Measurements from ENCODE around the gene EVA1C.
"Not testable (repeated sequence)": the region's sequence is repeated elsewhere in the genome, so short reads cannot be mapped to it uniquely, and the experiment has no call there.

Gene EVA1C

GRCh38 chr21:32457360-32457840 is 44.9 kb downstream of the EVA1C start:
- no peaks in the 10 kb centered on the region for H3K4me1 Mint-ChIP-seq
- H3K4me3 Mint-ChIP-seq = no peak overlapping the region
- no peaks in the 10 kb centered on the region for H3K36me3 Mint-ChIP-seq
- ATAC-seq = no peak
- H3K9me3 Mint-ChIP-seq = no peaks in the 10 kb centered on the region
- H3K27ac Mint-ChIP-seq = no peak overlapping the region
- H3K27me3 Mint-ChIP-seq = no peaks in the 10 kb centered on the region

GRCh38 chr21:32457962-32458361 is 45.5 kb downstream of the EVA1C start:
- ATAC-seq = no peak
- Mint-ChIP-seq H3K27ac (no peak overlapping the region), H3K27me3 (no peaks in the 10 kb centered on the region)

GRCh38 chr21:32459972-32460371 is 47.5 kb downstream of the EVA1C start:
- no peak overlapping the region for H3K27ac Mint-ChIP-seq
- no peaks in the 10 kb centered on the region for H3K27me3 Mint-ChIP-seq
- H3K4me1 Mint-ChIP-seq = no peaks in the 10 kb centered on the region
- no peaks in the 10 kb centered on the region for H3K36me3 Mint-ChIP-seq
- no peak for ATAC-seq
- H3K9me3 Mint-ChIP-seq = no peaks in the 10 kb centered on the region
- H3K4me3 Mint-ChIP-seq = no peak overlapping the region

More at GRCh38 chr21:32457962-32458361, 45.5 kb downstream of the EVA1C start:
- H3K9me3 Mint-ChIP-seq = no peaks in the 10 kb centered on the region
- H3K36me3 Mint-ChIP-seq = no peaks in the 10 kb centered on the region
- H3K4me3 Mint-ChIP-seq = no peak overlapping the region
- H3K4me1 Mint-ChIP-seq = no peaks in the 10 kb centered on the region

- Mint-ChIP-seq H3K9me3 (no peaks in the 10 kb centered on the region), H3K4me1 (no peaks in the 10 kb centered on the region), H3K36me3 (no peaks in the 10 kb centered on the region), H3K4me3 (no peak overlapping the region), H3K27ac (no peak overlapping the region), H3K27me3 (no peaks in the 10 kb centered on the region)
- ATAC-seq = no peak
These were observed 49.0 kb downstream of the EVA1C start for GRCh38 chr21:32461503-32461902.

GRCh38 chr21:32462564-32462963 is 50.1 kb downstream of the EVA1C start:
- not testable (repeated sequence) for H3K36me3 Mint-ChIP-seq, H3K9me3 Mint-ChIP-seq, ATAC-seq, H3K27ac Mint-ChIP-seq, H3K27me3 Mint-ChIP-seq, H3K4me3 Mint-ChIP-seq, H3K4me1 Mint-ChIP-seq

GRCh38 chr21:32463367-32463766 is 50.9 kb downstream of the EVA1C start:
- no peaks in the 10 kb centered on the region for H3K27me3 Mint-ChIP-seq

GRCh38 chr21:32463889-32464300 is 51.4 kb downstream of the EVA1C start:
- no peak overlapping the region for H3K27ac Mint-ChIP-seq
- no peaks in the 10 kb centered on the region for H3K4me1 Mint-ChIP-seq
- no peaks in the 10 kb centered on the region for H3K36me3 Mint-ChIP-seq
- H3K27me3 Mint-ChIP-seq = no peaks in the 10 kb centered on the region
- H3K4me3 Mint-ChIP-seq = no peak overlapping the region
- no peak for ATAC-seq
- H3K9me3 Mint-ChIP-seq = no peaks in the 10 kb centered on the region

More at GRCh38 chr21:32463367-32463766, 50.9 kb downstream of the EVA1C start:
- Mint-ChIP-seq H3K4me1 (no peaks in the 10 kb centered on the region), H3K4me3 (no peak overlapping the region), H3K36me3 (no peaks in the 10 kb centered on the region), H3K9me3 (no peaks in the 10 kb centered on the region), H3K27ac (no peak overlapping the region)
- ATAC-seq = no peak

- ATAC-seq = no peak
- Mint-ChIP-seq H3K27ac (no peak overlapping the region), H3K27me3 (no peaks in the 10 kb centered on the region), H3K9me3 (no peaks in the 10 kb centered on the region), H3K36me3 (no peaks in the 10 kb centered on the region), H3K4me1 (no peaks in the 10 kb centered on the region), H3K4me3 (no peak overlapping the region)
These were observed 54.8 kb downstream of the EVA1C start for GRCh38 chr21:32467291-32467690.

- Mint-ChIP-seq H3K27me3 (no peaks in the 10 kb centered on the region), H3K9me3 (no peaks in the 10 kb centered on the region), H3K4me1 (no peaks in the 10 kb centered on the region), H3K36me3 (no peaks in the 10 kb centered on the region), H3K4me3 (no peak overlapping the region), H3K27ac (no peak overlapping the region)
- no peak for ATAC-seq
These were observed 56.2 kb downstream of the EVA1C start for GRCh38 chr21:32468681-32469111.

GRCh38 chr21:32469628-32470027 is 57.1 kb downstream of the EVA1C start:
- no peak overlapping the region for H3K27ac Mint-ChIP-seq
- no peaks in the 10 kb centered on the region for H3K4me1 Mint-ChIP-seq
- no peaks in the 10 kb centered on the region for H3K9me3 Mint-ChIP-seq
- H3K36me3 Mint-ChIP-seq = no peaks in the 10 kb centered on the region
- no peak for ATAC-seq
- H3K4me3 Mint-ChIP-seq = no peak overlapping the region
- no peaks in the 10 kb centered on the region for H3K27me3 Mint-ChIP-seq

- H3K4me1 Mint-ChIP-seq = no peaks in the 10 kb centered on the region
- no peak overlapping the region for H3K27ac Mint-ChIP-seq
- H3K27me3 Mint-ChIP-seq = no peaks in the 10 kb centered on the region
- ATAC-seq = no peak
- no peaks in the 10 kb centered on the region for H3K9me3 Mint-ChIP-seq
- H3K4me3 Mint-ChIP-seq = no peak overlapping the region
- H3K36me3 Mint-ChIP-seq = no peaks in the 10 kb centered on the region
These were observed 57.7 kb downstream of the EVA1C start for GRCh38 chr21:32470206-32470605.

GRCh38 chr21:32472890-32473765 is 60.6 kb downstream of the EVA1C start:
- Mint-ChIP-seq H3K27me3 (no peaks in the 10 kb centered on the region), H3K9me3 (peaks cover 3% of the 10 kb centered on the region), H3K36me3 (no peaks in the 10 kb centered on the region), H3K27ac (no peak overlapping the region), H3K4me3 (no peak overlapping the region), H3K4me1 (no peaks in the 10 kb centered on the region)
- no peak for ATAC-seq

GRCh38 chr21:32474179-32475059 is 61.9 kb downstream of the EVA1C start:
- Mint-ChIP-seq H3K4me1 (no peaks in the 10 kb centered on the region), H3K27ac (no peak overlapping the region), H3K9me3 (peaks cover 3% of the 10 kb centered on the region), H3K36me3 (no peaks in the 10 kb centered on the region), H3K27me3 (no peaks in the 10 kb centered on the region), H3K4me3 (no peak overlapping the region)
- no peak for ATAC-seq

- Mint-ChIP-seq H3K4me1 (no peaks in the 10 kb centered on the region), H3K27ac (no peak overlapping the region), H3K4me3 (no peak overlapping the region), H3K36me3 (no peaks in the 10 kb centered on the region), H3K27me3 (no peaks in the 10 kb centered on the region), H3K9me3 (peaks cover 3% of the 10 kb centered on the region)
- no peak for ATAC-seq
These were observed 62.8 kb downstream of the EVA1C start for GRCh38 chr21:32475162-32475812.
